HG02870 (cell line): ENCODE measurements around the gene FAM111A.

Experiments used
- ATAC-seq: cut with Tn5 transposase; IDR thresholded peaks from one replicate; pipeline ENCODE4 v1.9.1; 2021; ENCODE audit warnings: mild to moderate bottlenecking, moderate library complexity; ENCODE audit not compliant: unreplicated experiment

FAM111A gene

DNA sequence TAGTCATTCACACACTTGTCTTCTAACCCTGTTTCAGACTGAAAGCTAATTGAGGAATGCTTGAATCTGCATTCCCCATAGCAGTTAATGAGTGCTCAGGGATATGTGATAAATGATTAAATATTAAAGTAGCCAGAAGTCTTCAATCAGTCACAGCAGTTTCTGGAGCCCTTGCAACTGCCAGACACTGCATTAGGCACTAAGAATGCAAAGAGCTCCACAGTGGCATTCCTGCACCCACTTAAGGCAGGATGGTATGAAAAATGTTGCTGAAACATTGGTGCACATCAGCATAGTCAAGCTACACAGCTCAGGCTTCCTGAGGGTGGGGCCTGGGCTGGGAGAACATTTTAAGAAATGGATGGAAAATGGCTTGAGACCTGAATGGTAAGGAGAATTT is 35.7 kb downstream of the FAM111A start:
- no peak for ATAC-seq

- no peak for ATAC-seq
Observed at GRCh38 chr11:59179121-59179520, 36.5 kb downstream of the FAM111A start.

DNA sequence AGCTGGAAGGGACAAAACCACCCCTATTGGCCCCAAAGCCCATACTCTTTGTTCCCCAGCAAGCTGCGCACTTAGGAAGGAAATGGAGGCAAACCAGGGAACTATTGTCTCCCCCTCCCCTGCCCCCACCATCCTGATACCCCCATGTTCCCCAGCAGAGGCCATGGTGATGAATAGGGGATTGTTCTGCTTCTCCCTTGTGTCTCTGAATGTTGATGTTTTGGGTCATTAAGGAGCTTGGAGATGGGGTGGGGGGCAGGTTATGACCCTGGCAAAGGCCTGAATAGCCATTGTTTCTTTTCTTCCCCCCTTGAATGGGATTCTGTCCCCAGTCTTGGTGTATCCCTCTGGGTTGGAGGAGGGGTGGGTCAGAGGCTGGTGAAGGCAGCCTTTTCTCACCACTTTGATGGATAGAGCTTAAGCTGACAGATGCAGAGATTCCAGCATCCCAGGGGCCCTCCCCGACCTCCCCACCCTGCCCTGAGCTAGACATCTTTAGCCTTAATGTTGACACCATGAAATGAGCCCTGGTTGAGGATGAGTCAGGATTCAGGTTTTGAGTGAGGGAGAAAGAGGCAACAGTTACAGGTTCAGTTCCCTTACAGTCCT is 37.6 kb downstream of the FAM111A start:
- no peak for ATAC-seq

DNA sequence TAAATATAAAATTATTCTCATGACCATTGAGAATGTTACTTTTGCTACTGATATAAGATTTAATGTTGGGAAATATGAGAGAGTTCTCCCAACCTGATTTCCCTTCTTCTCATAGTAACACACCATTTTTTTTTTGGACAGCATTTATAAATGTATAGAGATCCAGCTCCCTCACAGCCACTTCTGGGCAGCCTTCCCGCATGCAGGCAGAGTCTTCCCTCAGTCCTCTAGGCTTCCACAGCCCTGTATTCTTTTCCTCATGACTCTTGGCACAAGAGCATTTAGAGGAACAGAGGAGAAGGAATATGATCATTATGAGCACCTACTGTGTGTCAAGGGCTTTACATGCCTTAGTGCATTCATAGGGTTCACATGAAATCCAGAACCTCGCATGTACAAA is 38.3 kb downstream of the FAM111A start:
- ATAC-seq = no peak

GRCh38 chr11:59181746-59182456 is 39.2 kb downstream of the FAM111A start:
- no peak for ATAC-seq

- peak; percentile 46 for ATAC-seq
Observed at GRCh38 chr11:59182457-59183151, 39.9 kb downstream of the FAM111A start.

DNA sequence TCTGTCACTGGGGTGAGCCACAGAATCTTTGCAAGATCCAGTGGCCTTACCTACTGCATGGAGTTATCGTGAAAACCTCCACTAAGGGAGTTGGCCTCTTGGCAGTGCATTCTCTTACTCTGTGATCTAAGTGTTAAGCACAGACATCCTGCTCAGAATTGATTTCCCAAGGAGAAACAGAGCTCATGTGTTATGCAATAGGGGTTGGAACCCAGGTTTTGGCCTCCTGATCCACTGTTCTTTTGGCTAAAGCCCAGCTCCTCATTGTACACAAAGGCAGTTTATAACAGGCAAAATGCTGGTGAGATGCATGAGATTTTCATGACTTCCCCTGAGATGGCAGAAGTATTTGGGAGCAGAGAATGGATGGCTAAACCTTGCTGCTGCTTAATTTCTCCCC is 41.1 kb downstream of the FAM111A start:
- ATAC-seq = no peak

DNA sequence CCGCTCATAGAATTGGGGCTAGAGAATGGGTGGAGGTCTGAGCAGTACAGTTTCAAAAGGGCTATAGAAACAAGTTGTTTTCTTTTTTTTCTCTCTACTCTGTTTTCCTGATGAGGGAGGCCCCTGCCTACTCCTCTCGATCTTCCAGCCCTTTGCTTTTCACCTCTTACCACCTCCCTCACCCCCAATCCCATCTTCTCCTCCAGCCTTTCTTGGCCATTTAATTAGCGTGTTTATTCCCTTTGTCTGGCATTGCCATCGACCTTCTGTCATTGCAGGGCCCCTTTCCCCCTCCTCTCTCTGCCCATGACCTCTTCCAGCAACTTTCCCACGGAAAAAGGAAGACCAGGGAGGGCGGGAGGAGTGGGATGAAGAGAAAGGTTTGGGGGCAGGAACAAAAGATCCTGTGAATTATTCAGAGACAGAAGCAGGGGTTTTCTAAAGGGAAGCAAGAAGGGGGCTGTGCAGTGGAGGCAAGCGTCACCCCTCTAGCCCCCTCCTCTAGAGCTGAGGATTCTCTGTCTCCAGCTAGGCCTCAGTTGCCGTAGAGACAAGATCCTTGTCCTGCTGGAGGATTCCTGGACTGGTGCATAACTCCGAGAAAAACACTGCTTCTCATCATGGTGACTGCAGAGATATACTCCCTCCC is 42.2 kb downstream of the FAM111A start:
- no peak for ATAC-seq

DNA sequence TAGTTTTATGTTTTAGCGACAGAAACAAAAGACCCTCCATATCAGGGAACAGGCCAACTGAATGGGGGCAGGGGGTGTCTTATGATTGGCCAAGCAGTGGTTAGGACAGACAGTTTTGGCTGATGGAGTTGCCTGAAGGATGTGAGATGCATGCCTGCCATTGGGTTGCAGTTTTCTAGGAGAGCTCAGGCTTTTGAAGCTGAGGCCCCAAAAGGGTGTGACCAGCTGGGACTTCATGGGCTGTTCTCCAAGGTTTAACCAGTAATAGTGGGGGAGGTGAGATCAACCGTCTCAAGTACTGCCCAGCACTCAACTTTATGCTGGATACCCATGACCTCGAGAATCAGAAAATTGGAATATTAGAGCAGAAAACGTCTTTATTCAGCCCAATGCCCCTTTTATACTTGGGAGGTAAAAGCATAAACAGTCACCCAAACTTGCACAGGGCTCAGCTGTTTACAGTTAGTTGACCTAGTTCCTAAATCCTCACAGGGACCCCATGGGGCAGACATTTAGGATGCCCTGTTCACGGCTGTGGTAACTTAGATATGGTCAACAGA is 42.8 kb downstream of the FAM111A start:
- ATAC-seq = no peak

- peak; percentile 65 for ATAC-seq
Observed at GRCh38 chr11:59186130-59186594, 43.5 kb downstream of the FAM111A start.

- ATAC-seq = no peak
Observed at GRCh38 chr11:59187035-59187434, 44.4 kb downstream of the FAM111A start.

DNA sequence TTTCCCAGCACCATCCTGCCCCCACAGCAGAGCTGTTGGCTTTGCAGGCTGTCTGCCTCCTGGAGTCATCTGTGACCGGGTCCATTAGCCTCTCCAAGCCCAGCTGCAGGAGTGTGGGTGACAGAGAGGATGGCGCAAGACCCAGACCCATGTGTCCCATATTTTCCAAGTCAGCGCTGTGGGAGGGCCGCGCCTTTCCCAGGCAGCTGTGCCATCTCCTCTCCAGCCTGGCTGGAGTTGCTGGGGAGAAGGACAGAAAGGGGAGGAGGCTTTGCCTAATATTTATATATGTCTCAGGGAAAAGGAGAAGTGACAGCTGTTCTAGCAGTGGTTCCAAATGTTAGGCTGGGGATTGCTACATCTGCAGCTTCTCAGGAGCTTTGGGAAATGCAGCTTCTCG is 44.9 kb downstream of the FAM111A start:
- ATAC-seq = no peak

GRCh38 chr11:59188954-59189353 is 46.3 kb downstream of the FAM111A start:
- ATAC-seq = no peak

DNA sequence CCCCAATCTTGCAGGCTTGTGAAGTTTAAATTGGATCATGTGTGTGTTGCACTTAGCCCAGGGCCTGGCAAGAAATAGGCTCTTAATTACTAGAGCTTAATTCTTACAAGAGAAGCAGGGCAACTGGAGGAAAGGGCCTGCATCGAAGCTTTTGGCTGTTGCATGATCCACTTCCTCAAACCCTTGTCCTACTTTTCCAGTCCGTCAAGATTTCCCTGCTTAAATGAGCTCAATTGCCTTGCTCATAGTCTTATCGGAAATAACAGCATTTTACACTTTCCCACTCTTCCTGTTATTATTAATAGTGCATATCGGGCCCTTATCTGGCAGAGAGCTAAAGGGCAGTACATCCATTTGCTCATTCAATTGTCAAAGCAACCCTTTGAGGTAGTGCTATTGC is 47.3 kb downstream of the FAM111A start:
- no peak for ATAC-seq

DNA sequence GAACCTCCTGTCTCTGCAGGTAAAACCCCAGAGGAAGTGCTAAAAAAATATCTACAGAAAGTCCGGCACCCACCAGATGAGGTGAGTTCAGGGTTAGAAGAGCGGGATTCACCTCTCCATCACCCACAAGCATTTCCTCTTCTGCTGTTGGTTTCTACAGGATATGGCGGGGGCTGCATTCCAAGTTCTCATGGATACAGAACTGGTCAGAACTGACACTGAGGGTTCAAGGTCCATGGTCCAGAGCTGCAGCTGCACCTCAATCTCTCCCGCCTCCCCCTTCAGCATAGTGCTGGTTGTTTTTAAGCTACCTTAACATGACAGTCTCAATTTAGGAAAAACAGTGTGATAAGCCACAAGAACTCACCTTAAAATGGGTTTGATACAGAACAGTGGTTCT is 48.4 kb downstream of the FAM111A start:
- ATAC-seq = no peak

DNA sequence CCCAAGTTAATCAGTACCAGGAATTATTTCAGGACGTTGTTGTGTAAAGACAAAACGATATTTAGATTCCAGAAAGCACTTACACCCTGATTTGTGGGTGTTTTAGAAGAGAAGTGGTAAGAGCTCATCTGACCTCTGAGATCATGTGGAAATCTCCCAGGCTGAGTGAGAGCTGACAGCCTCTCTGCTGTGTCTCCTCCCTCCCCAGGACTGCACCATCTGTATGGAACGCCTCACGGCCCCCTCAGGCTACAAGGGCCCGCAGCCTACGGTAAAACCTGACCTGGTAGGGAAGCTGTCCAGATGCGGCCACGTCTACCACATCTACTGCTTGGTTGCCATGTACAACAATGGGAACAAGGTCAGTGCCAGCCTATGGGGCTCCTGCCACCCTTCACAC is 49.2 kb downstream of the FAM111A start:
- no peak for ATAC-seq

DNA sequence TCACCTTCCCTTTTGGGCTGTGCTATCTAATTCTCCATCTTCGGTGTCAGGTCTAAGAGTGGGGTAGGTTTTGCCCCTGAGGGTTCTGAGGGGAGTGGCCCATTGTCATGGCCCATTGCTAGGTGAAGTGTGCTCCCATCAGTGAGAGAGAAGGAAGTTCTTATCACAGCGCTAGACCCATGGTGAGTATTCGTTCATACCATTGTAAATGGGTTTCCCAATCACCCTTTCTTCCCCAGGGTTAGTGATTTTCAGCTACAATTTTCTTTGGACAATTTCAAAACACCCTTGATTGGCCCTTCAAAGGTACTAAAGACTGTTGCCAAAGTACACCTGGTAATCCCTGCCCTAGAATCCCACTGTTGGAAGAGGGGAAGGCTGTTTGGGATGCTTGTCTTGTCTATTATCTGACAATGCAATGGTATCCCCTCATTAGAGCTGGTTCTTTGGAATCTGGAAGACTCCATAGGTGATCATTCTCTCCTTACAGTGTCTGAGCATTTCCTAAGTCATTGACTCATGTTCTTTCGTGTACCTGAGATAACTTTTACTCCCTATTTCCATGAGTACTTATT is 49.9 kb downstream of the FAM111A start:
- no peak for ATAC-seq

- ATAC-seq = no peak
Observed at GRCh38 chr11:59193587-59194130, 51.0 kb downstream of the FAM111A start.

DNA sequence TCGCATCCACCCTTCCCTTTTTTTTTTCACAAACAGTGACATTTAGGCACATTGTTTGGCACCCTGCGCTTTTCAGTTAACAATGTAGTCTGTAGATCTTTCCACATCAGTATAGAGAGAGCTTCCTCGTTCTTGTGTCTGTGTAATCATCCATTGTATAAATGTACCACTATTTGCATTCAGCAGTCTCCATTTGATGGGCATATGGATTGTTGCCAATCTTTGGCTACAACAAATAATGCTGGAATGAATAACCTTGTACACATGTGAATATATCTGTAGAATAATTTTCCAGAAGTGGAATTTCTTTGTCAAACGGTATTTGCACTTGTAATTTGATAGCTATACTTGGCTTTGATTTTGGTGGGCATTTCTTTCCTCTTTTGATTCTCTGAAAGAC is 52.9 kb downstream of the FAM111A start:
- no peak for ATAC-seq

GRCh38 chr11:59196777-59197176 is 54.1 kb downstream of the FAM111A start:
- ATAC-seq = no peak

DNA sequence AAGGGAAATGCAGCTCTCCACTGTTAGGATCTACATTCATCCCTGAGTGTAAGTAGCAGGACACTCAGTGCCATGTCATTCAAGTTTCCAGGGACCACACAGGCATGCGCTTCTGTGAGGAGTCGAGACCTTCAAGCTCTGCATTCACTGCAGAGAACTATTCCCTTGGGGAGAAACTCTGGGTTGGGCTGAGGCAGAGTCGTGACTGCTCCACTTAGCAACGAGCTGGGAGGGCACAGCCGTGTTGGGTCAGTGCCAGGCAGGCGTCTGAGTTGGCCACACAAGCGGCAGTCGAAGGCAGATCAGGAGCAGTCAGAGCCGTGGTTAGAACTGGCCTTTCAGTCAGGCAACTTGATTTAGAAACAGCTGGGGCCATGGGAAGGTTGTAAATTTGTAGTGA is 55.3 kb downstream of the FAM111A start:
- ATAC-seq = no peak
